ENCODE results near the gene STXBP4. TPM values are rescaled to one million over a fixed set of nuclear protein-coding genes. Genes with fewer than 3 reads are reported as not detected.

Gene STXBP4, protein sequence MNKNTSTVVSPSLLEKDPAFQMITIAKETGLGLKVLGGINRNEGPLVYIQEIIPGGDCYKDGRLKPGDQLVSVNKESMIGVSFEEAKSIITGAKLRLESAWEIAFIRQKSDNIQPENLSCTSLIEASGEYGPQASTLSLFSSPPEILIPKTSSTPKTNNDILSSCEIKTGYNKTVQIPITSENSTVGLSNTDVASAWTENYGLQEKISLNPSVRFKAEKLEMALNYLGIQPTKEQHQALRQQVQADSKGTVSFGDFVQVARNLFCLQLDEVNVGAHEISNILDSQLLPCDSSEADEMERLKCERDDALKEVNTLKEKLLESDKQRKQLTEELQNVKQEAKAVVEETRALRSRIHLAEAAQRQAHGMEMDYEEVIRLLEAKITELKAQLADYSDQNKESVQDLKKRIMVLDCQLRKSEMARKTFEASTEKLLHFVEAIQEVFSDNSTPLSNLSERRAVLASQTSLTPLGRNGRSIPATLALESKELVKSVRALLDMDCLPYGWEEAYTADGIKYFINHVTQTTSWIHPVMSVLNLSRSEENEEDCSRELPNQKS
- 10 to 100 TPM; 12.7 to 31.4 TPM for total RNA-seq

GRCh38 chr17:54968262-54968987, at the start of gene STXBP4, which contains the start of gene COX11:
Gene STXBP4, plus strand, starts transcription at chr17:54968765. Its CDS starts 17,455 bp downstream, at chr17:54986220.
Gene COX11, minus strand, starts transcription at chr17:54968654. Its CDS starts 8 bp downstream, at chr17:54968646.
- peak within 1 kb of the TSS; percentile 82 to 84 for H3K27ac ChIP-seq
- H3K36me3 ChIP-seq = peaks cover 8% of the 10 kb centered on the region
- TF ChIP-seq CTCF (IDR thresholded peaks at IDR 0.05) = peak; percentile 24
- peak within 1 kb of the TSS; percentile 88 for H3K4me3 ChIP-seq
- H3K9me3 ChIP-seq = no peaks in the 10 kb centered on the region
- H3K27me3 ChIP-seq (replicated peaks; ENCODE audit: insufficient read depth) = no peaks in the 10 kb centered on the region
- peaks cover 7 to 23% of the 10 kb centered on the region in 2 donors for H3K4me1 ChIP-seq (ENCODE audit: control insufficient read depth in 1 of 2, low read depth in 2 of 2)
- ATAC-seq (ENCODE audit: insufficient number of reproducible peaks, low FRiP score, low read depth) (peak; percentile 99), DNase-seq (ENCODE audit: low spot score) (peak; percentile 78)

DNA sequence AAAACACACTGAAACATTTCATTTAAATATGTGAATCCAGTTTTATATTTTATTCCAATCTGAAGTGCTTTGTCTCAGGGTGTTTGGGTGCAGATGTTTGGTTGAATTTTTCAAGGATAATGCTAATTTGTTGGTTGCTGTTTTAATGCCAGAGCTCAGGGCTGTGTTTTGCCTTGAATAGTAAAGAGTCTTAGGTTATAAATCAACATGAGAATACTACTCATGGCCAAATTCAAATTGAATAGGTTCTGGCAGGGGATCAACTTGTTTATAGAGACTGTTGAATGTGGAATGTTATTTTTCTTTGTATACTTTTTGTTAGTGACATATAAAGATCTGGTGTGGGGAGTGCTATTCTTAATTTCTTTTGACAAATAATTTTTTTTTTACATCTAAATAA, 49.1 kb upstream of the STXBP4 start:
- peaks cover 27% of the 10 kb centered on the region for H3K36me3 ChIP-seq
- H3K27me3 ChIP-seq (replicated peaks; ENCODE audit: insufficient read depth) = no peaks in the 10 kb centered on the region
- ATAC-seq (ENCODE audit: insufficient number of reproducible peaks, low FRiP score, low read depth) (no peak), DNase-seq (ENCODE audit: low spot score) (no peak)
- no peak overlapping the region for H3K27ac ChIP-seq
- peaks cover 7% of the 10 kb centered on the region for H3K9me3 ChIP-seq
- no peak for TF ChIP-seq CTCF (IDR thresholded peaks at IDR 0.05)
- H3K4me1 ChIP-seq (ENCODE audit: control insufficient read depth in 1 of 2, low read depth in 2 of 2) = no peaks in the 10 kb centered on the region
- H3K4me3 ChIP-seq = no peak overlapping the region

GRCh38 chr17:54920819-54921218, 47.7 kb upstream of the STXBP4 start:
- no peak for DNase-seq (ENCODE audit: low spot score)

GRCh38 chr17:54924405-54924804, 44.2 kb upstream of the STXBP4 start:
- H3K9me3 ChIP-seq = no peaks in the 10 kb centered on the region
- H3K4me1 ChIP-seq (ENCODE audit: control insufficient read depth in 1 of 2, low read depth in 2 of 2) = no peaks in the 10 kb centered on the region
- no peaks in the 10 kb centered on the region for H3K36me3 ChIP-seq
- no peaks in the 10 kb centered on the region for H3K27me3 ChIP-seq (replicated peaks; ENCODE audit: insufficient read depth)
- H3K27ac ChIP-seq = no peak overlapping the region
- no peak overlapping the region for H3K4me3 ChIP-seq
- TF ChIP-seq CTCF (IDR thresholded peaks at IDR 0.05) = no peak
- ATAC-seq (ENCODE audit: insufficient number of reproducible peaks, low FRiP score, low read depth) = no peak
- no peak for DNase-seq (ENCODE audit: low spot score)

More at GRCh38 chr17:54920819-54921218, 47.7 kb upstream of the STXBP4 start:
- H3K9me3 ChIP-seq = peaks cover 7% of the 10 kb centered on the region
- no peaks in the 10 kb centered on the region for H3K27me3 ChIP-seq (replicated peaks; ENCODE audit: insufficient read depth)
- no peak for ATAC-seq (ENCODE audit: insufficient number of reproducible peaks, low FRiP score, low read depth)
- H3K4me3 ChIP-seq = no peak overlapping the region
- peaks cover 18% of the 10 kb centered on the region for H3K36me3 ChIP-seq
- H3K27ac ChIP-seq = no peak overlapping the region
- no peaks in the 10 kb centered on the region for H3K4me1 ChIP-seq (ENCODE audit: control insufficient read depth in 1 of 2, low read depth in 2 of 2)
- TF ChIP-seq CTCF (IDR thresholded peaks at IDR 0.05) = no peak

DNA sequence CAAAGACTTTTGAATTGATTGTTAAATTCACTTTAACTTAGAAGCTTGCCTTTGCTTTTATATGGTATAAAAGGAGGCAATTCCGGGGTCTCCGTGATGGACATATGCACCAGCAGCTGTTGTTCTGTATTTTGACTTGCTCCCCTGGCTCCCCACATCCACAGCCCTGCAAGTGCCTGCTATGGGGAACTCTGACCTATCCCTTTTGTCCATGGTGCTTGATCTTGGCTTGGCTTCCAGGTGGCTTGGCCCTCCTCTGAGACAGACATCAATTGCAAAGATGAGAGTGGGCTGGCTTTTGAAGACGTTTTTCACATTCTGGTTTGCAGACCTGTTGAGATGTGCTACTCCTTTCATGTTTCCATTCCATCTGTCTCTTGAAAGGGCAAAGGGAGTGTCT, 41.0 kb upstream of the STXBP4 start:
- DNase-seq (ENCODE audit: low spot score) = no peak
- ATAC-seq (ENCODE audit: insufficient number of reproducible peaks, low FRiP score, low read depth) = no peak
- no peaks in the 10 kb centered on the region for H3K4me1 ChIP-seq (ENCODE audit: control insufficient read depth in 1 of 2, low read depth in 2 of 2)
- H3K36me3 ChIP-seq = peaks cover 5% of the 10 kb centered on the region
- H3K27me3 ChIP-seq (replicated peaks; ENCODE audit: insufficient read depth) = no peaks in the 10 kb centered on the region
- no peaks in the 10 kb centered on the region for H3K9me3 ChIP-seq
- no peak for TF ChIP-seq CTCF (IDR thresholded peaks at IDR 0.05)
- no peak overlapping the region for H3K4me3 ChIP-seq
- H3K27ac ChIP-seq = no peak overlapping the region
